GM18526 (cell line): ENCODE results near the gene MATK.

Source experiments
- POLR2A ChIP-seq: IDR thresholded peaks from 3 replicates; pipeline ENCODE4 v1.6.1; 2011; ENCODE audit not compliant: insufficient read length; ENCODE audit errors: extremely low read depth

MATK gene

DNA sequence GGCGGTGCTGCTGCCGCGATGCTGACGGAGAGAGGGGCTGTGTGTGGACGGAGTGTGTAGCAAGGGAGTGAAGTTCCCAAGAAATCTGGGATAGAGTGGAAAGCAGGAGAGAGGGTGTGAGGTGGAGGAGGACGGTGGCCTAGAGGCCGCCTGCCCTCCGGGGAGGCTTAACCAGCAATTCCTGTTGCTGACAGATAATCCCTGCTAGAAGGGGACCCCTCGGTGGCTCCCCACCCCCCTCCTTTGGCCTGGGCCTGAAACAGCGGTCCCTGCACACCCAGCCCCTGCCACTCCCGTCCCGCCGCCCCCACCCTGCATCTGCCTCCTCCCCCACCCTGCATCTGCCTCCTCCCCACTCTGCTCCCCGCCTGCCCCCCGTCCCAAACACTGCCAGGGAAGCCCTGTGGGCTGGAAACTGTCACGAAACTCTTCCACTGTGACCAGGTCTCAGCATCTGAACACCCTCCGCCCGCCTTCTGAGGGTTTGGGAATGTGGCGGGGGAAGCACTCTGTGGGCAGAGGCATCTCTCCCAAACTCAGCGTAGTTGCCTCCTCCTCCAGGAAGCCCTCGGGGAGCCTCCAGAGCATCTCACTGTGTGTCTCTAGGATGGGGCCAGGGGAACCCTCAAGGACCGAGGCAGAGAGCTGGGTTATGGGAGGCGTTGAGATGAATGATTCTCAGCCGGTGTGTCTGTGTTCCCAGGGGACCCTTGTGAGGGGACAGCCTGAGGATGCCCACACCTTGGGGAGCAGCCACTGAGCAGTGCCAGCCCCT, 17.1 kb upstream of the MATK start:
- no peak for TF ChIP-seq POLR2A

DNA sequence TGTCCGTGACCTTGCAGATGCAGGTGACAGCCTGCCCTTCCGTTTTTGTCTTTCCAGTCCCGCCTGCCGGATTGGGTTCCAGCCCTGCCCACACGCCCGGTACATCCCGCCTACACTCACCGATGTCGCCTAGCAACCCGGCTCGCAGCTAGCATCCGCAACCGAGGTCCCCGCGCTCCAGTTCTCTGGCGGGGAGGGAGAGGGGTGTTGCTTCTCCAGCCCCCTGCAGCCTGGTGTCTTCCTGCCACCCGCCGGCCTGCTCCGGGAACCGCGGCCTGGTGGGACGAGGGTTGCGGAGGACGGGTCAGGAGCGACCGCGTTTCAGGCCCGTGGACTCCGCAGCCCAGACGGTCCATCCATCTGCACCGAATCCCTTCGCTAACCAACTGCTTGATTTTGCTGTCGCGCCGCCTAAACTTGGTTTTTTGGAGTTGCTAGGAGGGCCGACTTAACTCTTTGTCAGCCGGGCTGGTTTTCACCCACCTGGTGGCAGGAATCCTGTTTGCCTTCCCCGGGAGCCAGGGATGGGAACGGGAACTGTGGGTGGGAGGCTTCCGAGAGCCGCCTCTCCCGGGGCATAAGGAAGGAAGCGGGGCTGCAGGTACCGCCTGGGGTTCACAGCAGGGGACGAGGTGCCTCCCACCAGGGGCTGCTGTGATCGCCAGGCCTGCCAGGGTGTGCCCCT, 15.4 kb upstream of the MATK start:
- no peak for TF ChIP-seq POLR2A

DNA sequence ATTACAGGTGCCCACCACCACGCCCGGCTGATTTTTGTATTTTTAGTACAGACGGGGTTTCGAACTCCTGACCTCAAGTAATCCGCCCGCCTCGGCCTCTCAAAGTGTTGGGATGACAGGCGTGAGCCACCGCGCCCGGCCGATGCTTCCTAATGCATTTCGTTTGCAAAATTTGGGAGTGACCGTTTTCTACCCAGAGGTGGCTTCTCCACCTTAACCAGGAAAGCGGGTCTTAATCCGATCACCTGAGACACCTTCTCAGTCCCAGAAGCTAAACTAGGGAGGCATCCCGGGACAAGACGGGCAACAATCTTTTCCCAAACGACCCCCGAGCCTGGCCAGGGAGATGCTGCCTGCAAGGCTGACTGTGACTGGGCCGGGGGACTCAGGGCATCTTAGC, 14.8 kb upstream of the MATK start:
- TF ChIP-seq POLR2A, result no peak

DNA sequence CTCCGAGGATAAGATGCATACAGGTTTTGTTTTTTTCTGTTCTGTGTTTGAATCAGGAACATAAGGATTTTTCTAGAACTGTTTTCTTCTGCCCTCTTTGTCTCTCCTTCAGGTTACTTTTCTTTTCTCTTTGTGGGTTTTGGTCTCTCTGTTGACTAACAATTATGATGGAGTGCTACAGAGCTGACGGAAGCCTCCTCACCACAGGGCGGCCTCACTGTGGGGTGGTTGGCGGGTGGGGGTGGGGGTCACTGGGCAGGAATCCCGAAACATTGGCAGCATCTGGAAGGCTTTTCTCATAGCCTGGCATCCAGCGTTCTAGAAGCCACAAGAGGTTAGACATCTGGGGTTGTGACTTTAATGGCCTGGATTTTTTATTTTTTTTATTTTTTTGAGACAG, 12.0 kb upstream of the MATK start:
- no peak for TF ChIP-seq POLR2A

DNA sequence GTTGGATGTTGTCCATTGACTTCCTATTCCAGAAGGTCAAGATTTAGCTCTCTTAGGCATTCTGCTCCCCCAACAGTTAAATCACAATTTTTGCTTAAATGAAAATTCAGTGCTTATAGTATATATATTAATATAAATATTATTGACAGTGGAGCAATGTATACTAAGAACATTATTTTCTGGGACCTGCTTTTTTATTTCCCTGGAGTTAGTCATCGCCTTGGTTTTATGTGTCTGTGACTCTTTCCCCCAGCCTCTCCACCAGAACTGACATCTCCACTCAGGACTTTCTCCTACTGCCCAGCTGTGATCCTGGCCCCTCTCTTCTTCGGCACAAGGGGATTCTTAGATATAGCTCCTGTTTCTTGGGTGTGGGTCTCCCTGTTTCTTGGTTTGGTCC, 10.2 kb upstream of the MATK start:
- no peak for TF ChIP-seq POLR2A

DNA sequence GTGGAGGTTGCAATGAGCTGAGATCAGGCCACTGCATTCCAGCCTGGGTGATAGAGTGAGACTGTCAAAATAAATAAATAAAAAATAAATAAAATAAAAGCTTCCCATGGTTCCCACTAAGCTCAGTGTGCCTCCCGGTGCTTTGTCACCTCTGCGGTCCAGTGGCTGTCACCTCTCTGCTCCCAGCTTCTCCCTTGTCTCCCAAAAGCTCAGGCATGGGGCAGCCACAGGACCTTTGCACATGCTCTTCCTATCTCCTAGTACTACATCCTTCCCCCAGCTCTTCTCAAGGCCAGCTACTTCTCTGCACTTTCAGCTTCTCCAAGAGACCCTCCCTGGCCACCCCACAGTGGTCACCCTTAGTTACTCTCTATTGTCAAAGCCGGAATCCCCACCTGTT, 7.6 kb upstream of the MATK start:
- no peak for TF ChIP-seq POLR2A

DNA sequence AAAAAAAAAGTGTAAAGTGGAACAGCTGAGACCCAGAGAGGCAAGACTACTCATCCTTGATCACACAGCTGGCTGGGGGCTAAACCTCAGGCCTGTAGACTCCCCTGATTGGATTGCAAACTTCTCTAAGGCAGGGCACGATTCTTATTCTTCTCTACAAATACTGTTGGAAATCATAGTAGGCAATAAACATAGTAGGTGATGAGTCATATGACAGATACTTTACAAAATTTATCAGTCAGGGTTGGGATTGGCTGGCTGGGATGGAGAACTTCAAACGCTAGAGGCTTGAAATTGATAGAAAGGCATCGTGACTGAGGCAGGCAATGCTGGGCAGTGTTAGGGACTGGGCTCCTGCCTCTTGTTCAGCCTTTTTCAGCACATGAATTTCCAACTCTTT, 5.9 kb upstream of the MATK start:
- no peak for TF ChIP-seq POLR2A

DNA sequence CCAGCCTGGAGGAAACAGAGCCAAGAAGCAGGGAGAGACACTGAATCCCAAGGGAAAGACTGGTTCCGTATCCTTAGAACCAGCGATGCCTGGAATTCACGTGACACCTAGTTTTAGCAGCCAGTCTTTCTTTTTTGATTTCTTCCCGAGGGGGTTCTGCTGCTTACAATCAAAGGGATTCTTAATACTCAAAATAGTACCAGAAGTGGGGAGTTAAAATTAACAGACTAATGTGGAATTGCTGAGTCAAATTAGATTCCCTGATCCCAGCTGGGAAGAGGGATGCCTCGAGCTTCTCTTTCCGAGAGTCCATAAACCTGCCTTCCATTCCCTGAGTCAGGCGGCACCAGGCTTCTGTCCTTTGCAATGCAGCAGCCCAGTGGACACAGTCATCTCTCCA, 4.8 kb upstream of the MATK start:
- no peak for TF ChIP-seq POLR2A

DNA sequence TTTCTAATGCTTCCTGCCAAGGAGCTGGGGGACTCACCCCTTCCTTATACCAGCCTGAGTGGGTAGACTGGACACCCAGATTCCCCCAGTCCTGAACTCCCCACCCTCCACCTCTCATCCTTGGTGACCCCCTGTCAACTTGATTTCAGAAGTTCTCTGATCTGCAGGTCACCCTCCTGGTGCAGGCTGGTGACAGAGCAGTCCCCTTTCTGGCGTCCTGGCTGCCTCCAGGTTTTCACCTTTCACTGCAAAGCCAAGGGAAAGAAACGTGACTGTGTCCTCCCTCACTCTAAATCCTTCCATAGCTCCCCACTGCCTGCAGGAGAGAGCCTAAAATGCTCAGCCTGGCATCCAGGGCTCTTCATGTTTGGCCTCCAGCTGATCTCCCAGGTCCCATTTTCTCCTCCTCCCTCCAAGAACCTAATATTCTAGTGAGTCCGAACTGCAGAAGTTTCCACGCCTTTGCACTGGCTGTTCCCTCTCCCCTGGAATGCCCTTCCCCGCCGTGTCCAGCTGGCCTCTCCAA, 4.1 kb upstream of the MATK start:
- no peak for TF ChIP-seq POLR2A

DNA sequence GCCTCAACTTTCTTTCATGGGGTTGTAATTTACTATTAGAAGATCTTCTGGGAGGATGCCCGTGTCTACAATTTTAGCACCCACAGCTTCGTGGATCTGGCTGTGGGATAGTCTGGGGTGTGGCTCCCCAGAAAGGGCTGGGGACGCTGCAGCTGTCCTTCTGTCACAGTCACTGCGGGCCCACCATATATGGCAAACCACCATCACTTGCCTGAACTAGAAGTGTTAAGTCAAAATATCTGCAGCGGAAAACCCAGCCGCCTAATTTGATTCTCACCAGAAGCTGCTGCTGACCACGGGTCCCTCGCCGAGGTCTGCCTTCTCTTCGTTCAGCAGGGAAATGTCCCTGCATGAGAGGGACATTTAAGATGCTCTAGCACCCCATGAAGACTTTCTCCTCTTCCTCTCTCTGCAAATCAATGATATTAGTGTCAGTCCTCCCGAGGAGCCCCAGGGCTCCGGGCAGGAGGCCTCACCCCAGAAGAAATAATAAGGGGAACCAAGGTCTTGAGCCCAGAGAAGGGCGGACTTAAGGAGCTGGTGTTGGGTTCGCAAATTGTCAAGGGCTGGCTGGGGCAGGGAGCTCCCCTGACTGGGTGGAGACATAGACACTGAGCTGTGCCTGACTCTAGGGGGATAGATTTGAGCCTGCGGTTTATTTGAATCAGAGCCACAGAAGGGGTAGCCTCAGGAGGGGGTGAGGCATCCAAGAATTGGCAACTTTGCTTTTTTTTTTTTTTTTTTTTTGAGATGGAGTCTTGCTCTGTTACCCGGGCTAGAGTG, 3.0 kb upstream of the MATK start:
- no peak for TF ChIP-seq POLR2A

DNA sequence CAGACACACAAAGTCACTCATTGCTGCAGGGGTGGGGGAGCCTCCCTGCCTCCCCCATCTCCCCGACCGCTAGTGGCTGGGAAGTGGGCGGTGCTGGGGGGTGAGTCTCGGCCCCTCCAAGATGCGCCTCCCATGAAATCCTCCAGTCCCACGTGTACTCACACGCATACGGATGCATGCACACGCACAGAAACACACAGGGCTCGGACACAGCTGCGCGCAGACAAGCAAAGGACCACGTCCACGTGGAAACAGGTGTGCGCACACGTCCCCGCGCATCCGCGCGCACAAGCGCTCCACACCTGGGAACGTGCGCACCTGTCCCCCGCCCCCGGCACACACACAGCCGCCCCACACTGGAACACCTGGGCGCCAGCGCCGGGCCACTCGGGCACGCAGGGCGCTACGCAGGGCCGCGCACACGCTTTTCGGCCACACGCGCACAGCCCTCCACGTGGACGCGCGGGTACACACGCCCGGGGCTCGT, 687 bp downstream of the MATK start:
- TF ChIP-seq POLR2A, result no peak

DNA sequence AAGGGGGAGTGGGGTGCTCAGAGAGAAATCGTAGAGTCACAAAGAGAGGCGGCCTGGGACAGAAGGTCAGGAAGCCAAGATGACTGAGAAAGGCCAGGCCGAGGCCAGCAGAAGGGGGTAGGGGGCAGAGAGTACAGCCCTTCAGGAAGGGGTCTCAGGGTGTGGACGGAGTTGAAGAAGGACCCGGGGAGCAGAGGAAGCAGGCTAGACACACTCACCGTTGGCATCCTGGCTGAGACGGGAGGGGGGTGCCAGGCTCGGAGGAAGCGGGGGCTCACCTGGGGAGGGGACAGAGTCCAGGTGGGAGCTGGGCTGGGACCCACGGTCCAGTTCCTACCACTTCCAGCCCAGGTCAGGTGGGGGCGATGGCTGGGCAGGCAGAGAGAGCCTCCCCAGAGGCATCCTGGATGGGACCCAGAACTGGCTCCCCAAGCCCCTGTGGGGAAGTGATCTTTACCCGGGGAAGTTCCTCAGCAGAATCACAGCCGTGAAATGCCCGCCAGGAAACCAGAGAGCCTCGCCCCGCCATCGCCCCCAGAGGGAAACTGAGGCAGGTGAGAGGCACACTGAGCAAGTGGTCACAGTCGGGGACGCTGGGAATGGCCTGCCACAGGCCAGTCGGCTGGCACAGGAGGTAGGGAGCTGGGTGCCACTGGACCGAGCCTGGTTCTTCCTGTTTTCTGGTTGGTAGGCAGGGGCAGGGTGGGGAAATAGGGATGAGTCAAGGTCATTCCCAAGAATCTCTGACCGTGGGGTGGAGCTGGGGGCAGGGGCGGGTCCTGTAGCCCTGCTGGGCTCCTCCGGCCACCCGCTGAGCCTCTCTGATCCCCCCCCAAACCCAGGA, 1.4 kb downstream of the MATK start:
- no peak for TF ChIP-seq POLR2A

DNA sequence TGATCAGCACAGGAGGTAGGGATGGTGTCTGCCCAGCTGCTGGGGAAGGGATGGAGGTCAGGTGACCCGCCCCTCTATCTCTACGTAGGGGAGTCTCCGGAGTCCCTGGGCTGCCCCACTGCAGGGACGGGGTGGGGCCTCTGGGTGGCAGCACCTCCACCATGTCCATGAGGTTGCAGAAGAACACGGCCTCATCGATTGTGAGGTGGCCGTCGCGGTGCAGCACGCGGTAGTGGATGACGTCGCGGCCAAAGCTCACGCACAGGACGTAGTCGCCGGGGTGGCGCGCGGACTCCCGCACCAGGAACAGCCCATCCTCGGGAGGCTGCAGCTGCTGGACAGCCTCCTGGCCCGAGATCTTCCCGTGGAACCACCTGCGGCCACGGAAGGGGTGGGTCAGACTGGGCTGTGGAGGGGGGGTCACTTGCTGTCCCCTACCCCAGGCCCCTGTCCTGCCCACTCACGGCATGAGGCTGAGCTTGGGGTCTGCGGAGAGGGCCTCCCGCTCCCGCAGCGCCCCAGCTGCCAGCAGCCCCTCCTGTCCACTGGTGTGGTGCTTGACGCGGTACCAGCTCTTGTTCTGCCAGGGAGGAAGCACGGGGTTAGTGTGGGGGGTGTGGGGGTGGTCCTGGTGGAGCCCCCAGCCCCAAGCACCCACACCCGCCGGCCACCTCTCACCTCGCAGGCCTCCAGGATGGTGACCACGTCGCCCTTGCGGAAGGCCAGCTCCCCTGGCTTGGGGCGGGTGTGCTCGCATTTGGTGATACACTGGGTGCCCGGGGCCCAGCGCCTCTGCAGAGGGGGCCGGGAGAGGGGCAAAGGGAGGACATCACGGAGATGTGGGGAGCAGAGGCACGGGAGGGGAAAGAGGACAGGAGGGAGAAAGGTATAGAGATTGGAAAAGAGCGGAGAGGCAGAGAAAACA, 2.3 kb downstream of the MATK start:
- TF ChIP-seq POLR2A, result no peak

DNA sequence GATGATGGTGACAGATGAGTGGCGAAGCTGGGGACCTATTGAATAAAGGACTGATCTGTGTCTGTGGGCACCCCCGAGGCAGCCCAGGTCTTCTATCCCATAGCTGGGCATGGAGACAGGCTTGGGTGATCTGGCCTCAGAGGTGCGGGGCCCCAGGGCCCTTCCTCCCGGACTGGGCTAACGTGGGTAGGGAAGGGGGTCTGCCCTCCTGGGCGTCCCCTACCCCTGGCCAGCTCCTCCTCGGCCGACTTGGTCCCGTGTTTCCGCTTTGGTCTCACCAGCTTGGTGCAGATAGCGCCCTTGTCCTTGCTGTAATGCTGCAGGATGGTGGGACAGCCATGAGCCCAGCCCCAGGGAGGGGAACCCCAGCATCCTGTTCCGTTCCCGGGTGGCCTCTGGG, 3.3 kb downstream of the MATK start:
- no peak for TF ChIP-seq POLR2A
